ENCODE results near the gene SOCS4.

GRCh38 chr14:55085060-55085660 is 58.1 kb downstream of the SOCS4 start:
- TF ChIP-seq POLR2AphosphoS5 (IDR thresholded peaks at IDR 0.05; ENCODE audit: low read depth, low read length) = no peak
- no peak for TF ChIP-seq TAF1 (IDR thresholded peaks at IDR 0.05; ENCODE audit: borderline replicate concordance, insufficient read depth, low read length)
- TF ChIP-seq SIN3A (IDR thresholded peaks at IDR 0.05; ENCODE audit: borderline replicate concordance, insufficient read depth, low read length) = no peak
- TF ChIP-seq, protein P1, sequence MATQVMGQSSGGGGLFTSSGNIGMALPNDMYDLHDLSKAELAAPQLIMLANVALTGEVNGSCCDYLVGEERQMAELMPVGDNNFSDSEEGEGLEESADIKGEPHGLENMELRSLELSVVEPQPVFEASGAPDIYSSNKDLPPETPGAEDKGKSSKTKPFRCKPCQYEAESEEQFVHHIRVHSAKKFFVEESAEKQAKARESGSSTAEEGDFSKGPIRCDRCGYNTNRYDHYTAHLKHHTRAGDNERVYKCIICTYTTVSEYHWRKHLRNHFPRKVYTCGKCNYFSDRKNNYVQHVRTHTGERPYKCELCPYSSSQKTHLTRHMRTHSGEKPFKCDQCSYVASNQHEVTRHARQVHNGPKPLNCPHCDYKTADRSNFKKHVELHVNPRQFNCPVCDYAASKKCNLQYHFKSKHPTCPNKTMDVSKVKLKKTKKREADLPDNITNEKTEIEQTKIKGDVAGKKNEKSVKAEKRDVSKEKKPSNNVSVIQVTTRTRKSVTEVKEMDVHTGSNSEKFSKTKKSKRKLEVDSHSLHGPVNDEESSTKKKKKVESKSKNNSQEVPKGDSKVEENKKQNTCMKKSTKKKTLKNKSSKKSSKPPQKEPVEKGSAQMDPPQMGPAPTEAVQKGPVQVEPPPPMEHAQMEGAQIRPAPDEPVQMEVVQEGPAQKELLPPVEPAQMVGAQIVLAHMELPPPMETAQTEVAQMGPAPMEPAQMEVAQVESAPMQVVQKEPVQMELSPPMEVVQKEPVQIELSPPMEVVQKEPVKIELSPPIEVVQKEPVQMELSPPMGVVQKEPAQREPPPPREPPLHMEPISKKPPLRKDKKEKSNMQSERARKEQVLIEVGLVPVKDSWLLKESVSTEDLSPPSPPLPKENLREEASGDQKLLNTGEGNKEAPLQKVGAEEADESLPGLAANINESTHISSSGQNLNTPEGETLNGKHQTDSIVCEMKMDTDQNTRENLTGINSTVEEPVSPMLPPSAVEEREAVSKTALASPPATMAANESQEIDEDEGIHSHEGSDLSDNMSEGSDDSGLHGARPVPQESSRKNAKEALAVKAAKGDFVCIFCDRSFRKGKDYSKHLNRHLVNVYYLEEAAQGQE (IDR thresholded peaks at IDR 0.05; ENCODE audit: insufficient read depth in 1 of 2, low read depth in 2 of 2, low read length in 2 of 2) = no peak
- no peak for TF ChIP-seq FOXP2 (optimal IDR thresholded peaks at IDR 0.05; ENCODE audit: borderline replicate concordance, extremely low read depth, extremely low read length, insufficient read depth)

All from PFSK-1 (cell line).